ENCODE data around the gene MTURN.
A peak's percentile ranks its signal among the peaks of the same experiment; 100 is the strongest.

DNA sequence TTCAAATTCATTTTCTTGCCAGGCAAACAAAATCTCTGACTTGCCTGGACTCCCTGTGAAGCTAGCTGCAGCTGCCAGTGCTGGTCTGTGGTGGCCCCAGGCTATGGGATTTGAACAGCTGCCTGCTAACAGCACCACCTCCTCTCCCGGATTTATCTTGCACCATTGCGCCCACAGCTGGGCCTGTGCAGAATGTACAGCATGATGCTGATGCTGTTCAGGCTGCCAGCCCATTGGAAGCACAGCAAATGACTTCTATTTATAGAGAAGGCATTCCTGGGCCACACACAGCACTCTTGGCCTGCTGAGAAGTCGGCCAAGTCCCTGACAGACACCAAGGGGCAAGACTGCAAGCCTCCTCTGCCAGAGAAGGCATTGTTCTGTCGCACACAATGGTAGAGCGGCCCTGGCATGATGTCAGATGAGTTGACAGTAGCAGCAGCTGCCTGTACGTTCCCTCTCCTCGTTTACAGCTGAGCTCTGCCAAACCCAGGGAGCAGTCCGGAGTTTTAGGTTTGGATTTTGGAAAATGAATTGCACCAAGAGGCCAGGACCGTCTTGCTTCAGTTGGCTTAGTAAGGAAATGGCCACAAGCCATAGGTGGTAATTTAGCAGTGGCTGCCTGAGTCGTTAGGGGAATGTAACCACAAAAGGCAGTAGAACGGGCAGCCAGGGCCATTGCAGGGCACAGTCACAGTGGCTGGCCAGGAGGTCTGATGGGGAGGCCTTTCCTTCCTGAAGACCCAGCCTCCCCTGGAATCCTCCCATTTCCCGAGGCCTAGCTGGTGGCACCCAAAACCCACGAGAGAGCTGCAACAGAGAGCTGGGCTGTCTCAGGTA, 38.5 kb downstream of the MTURN start:
- TF ChIP-seq, protein P1, sequence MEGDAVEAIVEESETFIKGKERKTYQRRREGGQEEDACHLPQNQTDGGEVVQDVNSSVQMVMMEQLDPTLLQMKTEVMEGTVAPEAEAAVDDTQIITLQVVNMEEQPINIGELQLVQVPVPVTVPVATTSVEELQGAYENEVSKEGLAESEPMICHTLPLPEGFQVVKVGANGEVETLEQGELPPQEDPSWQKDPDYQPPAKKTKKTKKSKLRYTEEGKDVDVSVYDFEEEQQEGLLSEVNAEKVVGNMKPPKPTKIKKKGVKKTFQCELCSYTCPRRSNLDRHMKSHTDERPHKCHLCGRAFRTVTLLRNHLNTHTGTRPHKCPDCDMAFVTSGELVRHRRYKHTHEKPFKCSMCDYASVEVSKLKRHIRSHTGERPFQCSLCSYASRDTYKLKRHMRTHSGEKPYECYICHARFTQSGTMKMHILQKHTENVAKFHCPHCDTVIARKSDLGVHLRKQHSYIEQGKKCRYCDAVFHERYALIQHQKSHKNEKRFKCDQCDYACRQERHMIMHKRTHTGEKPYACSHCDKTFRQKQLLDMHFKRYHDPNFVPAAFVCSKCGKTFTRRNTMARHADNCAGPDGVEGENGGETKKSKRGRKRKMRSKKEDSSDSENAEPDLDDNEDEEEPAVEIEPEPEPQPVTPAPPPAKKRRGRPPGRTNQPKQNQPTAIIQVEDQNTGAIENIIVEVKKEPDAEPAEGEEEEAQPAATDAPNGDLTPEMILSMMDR (IDR thresholded peaks at IDR 0.05), result peak in 4 of 7 experiments; percentile 19 to 35 (median 22)
- no peak for TF ChIP-seq POLR2A (IDR thresholded peaks at IDR 0.05)
